Umbilical cord (tissue), 2 donors: ENCODE data around the gene PON3. TPM values are rescaled to one million over a fixed set of nuclear protein-coding genes. Genes with fewer than 3 reads are reported as not detected.

Experiments used
- DNase-seq: peaks from one replicate; pipeline ENCODE4 v3.0.0-alpha.2; 2015; ENCODE audit warnings: low spot score
- total RNA-seq: library from RNA; depleted of rRNA; stranded (reverse); fragments of >200 nt; gene quantifications from one replicate; pipeline ENCODE4 v1.2.3, GENCODE V29; 2014; ENCODE audit warnings: low replicate concordance; ENCODE audit not compliant: insufficient read depth

The PON3 gene
- total RNA-seq, 1 donor from 2014 or later: 8.2 TPM

GRCh38 chr7:95342029-95342428, 54.1 kb downstream of the PON3 start:
- no peak for DNase-seq

GRCh38 chr7:95340491-95340890, 55.7 kb downstream of the PON3 start:
- DNase-seq: no peak

- no peak for DNase-seq
Measured at GRCh38 chr7:95338832-95339231, 57.3 kb downstream of the PON3 start.

- DNase-seq: no peak
Measured at GRCh38 chr7:95335093-95335492, 61.1 kb downstream of the PON3 start.

- no peak for DNase-seq
Measured at GRCh38 chr7:95334447-95334846, 61.7 kb downstream of the PON3 start.

GRCh38 chr7:95330961-95331337, 65.2 kb downstream of the PON3 start:
- no peak for DNase-seq

GRCh38 chr7:95330204-95330960, 65.8 kb downstream of the PON3 start:
- no peak for DNase-seq

GRCh38 chr7:95327356-95327755, 68.8 kb downstream of the PON3 start:
- DNase-seq: no peak

DNA sequence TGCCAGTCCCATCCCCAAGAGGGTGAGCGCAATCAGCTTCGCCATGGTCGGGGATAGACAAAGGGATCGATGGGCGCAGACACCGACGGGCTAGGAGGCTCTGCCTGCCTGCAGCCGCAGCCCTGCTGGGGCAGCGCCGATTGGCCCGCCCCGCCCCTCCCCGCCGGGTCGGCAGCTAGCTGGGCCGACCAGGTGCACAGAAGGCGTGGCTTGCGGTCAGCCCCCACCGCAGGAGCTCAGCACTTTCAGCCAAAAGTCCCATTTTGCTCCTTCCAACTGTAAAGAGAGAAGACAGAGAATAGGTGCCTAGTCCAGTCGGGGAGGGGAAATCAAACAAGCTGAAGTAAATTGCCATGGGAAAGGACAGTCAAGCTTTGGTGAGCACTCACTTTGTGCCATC, 71.7 kb downstream of the PON3 start, which contains the start of gene PON1:
PON1 (minus strand) TSS at position 102 of the 400 bp plus-strand sequence; CDS start at position 45, 57 bp downstream.
- DNase-seq: no peak

DNA sequence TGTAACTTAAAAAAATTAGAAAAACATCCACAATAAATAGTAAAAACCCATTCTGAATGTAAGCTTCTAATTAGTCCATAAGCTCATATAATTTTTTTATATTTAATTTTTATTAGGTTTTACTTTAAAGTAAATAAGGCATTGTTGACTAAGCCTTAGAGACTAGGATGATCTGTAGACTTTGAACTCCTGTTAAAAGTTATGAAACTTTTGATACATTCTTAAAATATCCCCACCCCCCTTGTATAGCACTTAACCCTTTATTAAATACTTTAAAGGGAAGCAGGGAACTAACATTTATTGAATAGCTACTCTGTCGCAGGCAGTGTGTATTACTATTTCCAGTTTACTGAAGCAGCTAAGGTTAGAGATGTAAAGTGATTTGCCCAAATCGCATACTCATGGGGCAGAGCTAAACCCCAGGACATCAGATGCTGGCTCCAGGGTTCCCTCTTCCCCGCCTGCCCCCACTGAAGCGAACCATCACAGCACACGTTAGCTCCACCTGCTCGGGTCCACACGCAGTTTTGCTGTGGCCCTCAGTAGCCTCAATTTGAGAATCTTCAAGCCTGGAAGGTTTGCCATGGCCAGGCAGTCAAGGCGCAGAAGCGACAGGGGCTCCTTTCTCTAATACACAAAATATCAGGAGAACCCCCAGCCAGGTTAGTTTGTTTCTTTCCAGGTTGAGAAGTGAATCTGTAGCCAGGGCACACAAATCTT, 72.6 kb downstream of the PON3 start:
- DNase-seq: no peak

- DNase-seq: peak; percentile 81
Measured at GRCh38 chr7:95322854-95323253, 73.3 kb downstream of the PON3 start.

- no peak for DNase-seq
Measured at GRCh38 chr7:95322396-95322795, 73.8 kb downstream of the PON3 start.

GRCh38 chr7:95321720-95322119, 74.5 kb downstream of the PON3 start:
- no peak for DNase-seq

GRCh38 chr7:95320651-95321050, 75.5 kb downstream of the PON3 start:
- DNase-seq: peak; percentile 89

DNA sequence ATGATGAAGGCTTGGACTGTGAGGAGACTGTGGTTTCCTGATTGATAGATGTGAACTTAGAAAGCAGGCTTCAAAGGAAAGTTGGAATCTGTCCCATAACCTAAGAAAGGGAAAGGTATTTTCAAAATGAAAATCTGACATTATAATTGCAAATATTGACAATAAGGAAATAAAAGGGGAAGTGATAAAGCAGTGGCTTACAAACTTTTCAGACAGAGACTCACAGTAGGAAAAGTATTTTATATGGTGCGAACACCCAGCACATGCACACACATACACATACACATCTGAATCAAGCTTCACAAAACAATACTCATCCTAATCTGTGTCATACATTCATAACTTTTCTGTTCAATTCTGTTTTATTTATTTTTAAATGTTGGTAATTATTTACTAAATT, 76.6 kb downstream of the PON3 start:
- DNase-seq: no peak

DNA sequence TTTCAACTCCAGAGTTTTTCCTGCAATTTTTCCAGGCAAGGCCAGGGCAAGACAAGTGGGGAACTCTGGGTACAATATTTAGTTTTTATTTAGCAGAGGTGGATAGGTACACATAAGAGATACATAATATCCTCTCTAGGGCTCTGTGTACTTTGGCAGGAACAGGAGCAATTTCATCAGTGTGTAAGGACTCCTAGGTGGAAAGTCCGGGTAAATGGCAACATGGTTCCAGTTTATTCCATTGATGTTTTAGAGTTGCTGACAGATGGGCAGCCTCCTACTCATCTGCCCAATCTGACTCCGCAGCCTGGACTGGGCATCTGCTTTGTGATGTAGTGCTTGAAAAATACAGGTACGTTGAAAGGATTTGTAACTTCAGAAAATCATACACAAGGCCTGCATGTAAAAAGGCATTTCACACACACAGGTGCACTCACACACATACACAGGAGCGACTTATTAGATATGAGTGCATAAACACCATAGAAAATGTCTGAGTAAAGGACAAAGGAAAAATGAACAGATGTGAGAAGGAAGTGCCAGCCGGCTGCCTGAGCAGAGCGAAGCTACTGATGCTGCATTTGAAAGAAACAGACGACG, 77.6 kb downstream of the PON3 start:
- DNase-seq: no peak

DNA sequence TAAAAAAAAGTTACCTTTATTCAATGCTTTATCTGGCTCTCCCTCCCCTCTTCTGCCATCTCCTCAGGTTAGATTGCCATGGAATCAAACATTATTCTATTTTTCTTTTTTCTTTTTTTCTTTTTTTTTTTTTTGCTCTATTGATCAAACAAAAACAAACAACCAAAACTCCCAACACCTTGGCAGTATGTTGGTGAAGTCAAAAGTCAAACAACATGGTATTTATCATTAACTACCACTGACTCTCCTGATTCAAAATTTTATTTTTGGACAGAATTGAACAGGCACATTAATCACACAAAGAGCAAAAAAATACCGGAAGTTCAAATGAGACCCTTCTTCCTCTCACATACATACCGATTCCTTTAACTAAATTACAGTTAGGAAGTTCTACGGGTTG, 78.2 kb downstream of the PON3 start:
- DNase-seq: no peak

GRCh38 chr7:95317546-95317945, 78.6 kb downstream of the PON3 start:
- DNase-seq: no peak

DNA sequence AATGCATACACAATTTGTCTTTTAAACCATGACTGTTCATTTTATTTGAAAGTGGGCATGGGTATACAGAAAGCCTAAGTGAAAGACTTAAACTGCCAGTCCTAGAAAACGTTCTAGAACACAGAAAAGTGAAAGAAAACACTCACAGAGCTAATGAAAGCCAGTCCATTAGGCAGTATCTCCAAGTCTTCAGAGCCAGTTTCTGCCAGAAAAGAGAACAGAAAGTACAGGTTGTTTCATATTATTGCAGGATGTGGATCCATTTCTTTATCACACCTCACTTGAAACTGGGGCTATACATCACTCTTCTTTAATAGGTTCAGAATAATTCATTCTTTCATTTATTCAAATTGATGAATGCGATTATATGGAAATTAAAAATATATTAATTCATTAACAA, 79.6 kb downstream of the PON3 start:
- DNase-seq: no peak

DNA sequence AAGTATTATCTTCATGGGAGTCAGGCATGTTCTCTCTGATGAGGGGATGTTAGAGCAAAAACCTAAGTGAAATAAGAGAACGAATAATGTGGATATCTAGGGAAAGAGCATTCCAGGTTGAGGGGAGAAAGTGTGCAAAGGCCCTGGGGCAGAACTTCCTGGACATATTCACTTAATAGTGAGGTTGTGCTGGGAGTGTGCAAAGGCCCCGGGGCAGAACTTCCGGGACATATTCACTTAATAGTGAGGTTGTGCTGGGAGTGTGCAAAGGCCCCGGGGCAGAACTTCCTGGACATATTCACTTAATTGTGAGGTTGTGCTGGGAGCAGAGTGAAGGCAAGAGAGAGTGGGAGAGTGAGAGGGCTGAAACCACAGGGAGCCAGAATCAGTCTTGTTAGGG, 83.6 kb downstream of the PON3 start:
- DNase-seq: no peak

GRCh38 chr7:95311389-95311788, 84.8 kb downstream of the PON3 start:
- no peak for DNase-seq

- no peak for DNase-seq
Measured at GRCh38 chr7:95309951-95310350, 86.2 kb downstream of the PON3 start.
